Activated gamma-delta T cell treated with anti-CD3 and anti-CD28 coated beads, Interleukin-2, amount 50 U/mL, for 16 hours (primary cell): ENCODE results near the gene TM2D3.

ENCODE experiments used
- DNase-seq: peaks from one replicate; pipeline ENCODE4 v3.0.0-alpha.2; 2020; ENCODE audit warnings: low read depth

TM2D3 gene

GRCh38 chr15:101652098-101652785 is at the start of gene TM2D3:
Gene TM2D3, minus strand, starts transcription at chr15:101652381. Its CDS starts 20 bp downstream, at chr15:101652361.
- peak; percentile 93 for DNase-seq

- DNase-seq = no peak
Observed at GRCh38 chr15:101698314-101698713, 46.1 kb upstream of the TM2D3 start.

- DNase-seq = no peak
Observed at GRCh38 chr15:101697488-101697887, 45.3 kb upstream of the TM2D3 start.

GRCh38 chr15:101696829-101697228 is 44.6 kb upstream of the TM2D3 start:
- no peak for DNase-seq

GRCh38 chr15:101694261-101694660 is 42.1 kb upstream of the TM2D3 start:
- DNase-seq = no peak

GRCh38 chr15:101692801-101693598 is 40.8 kb upstream of the TM2D3 start:
- no peak for DNase-seq

GRCh38 chr15:101689901-101690300 is 37.7 kb upstream of the TM2D3 start:
- DNase-seq = no peak

- DNase-seq = no peak
Observed at GRCh38 chr15:101686718-101687117, 34.5 kb upstream of the TM2D3 start.

GRCh38 chr15:101684877-101685276 is 32.7 kb upstream of the TM2D3 start:
- DNase-seq = no peak

GRCh38 chr15:101684384-101684783 is 32.2 kb upstream of the TM2D3 start:
- no peak for DNase-seq

- no peak for DNase-seq
Observed at GRCh38 chr15:101679806-101680205, 27.6 kb upstream of the TM2D3 start.

GRCh38 chr15:101676921-101677329 is 24.7 kb upstream of the TM2D3 start:
- DNase-seq = no peak

- DNase-seq = no peak
Observed at GRCh38 chr15:101675796-101676582, 23.8 kb upstream of the TM2D3 start.

GRCh38 chr15:101675015-101675414 is 22.8 kb upstream of the TM2D3 start:
- DNase-seq = no peak

- DNase-seq = no peak
Observed at GRCh38 chr15:101672298-101672697, 20.1 kb upstream of the TM2D3 start.

GRCh38 chr15:101669744-101670143 is 17.6 kb upstream of the TM2D3 start:
- DNase-seq = no peak

GRCh38 chr15:101667881-101668280 is 15.7 kb upstream of the TM2D3 start:
- DNase-seq = no peak

GRCh38 chr15:101664303-101664913 is 12.2 kb upstream of the TM2D3 start:
- no peak for DNase-seq

- no peak for DNase-seq
Observed at GRCh38 chr15:101662203-101662602, 10.0 kb upstream of the TM2D3 start.

GRCh38 chr15:101660005-101660404 is 7.8 kb upstream of the TM2D3 start:
- DNase-seq = no peak

- no peak for DNase-seq
Observed at GRCh38 chr15:101657968-101658784, 6.0 kb upstream of the TM2D3 start.
